ENCODE measurements around the gene EEF2K.
"Not testable (repeated sequence)": the region's sequence is repeated elsewhere in the genome, so short reads cannot be mapped to it uniquely, and the experiment has no call there.

The EEF2K gene

GRCh38 chr16:22213236-22213635 lies 7.2 kb downstream of the EEF2K start:
- DNase-seq = no peak

DNA sequence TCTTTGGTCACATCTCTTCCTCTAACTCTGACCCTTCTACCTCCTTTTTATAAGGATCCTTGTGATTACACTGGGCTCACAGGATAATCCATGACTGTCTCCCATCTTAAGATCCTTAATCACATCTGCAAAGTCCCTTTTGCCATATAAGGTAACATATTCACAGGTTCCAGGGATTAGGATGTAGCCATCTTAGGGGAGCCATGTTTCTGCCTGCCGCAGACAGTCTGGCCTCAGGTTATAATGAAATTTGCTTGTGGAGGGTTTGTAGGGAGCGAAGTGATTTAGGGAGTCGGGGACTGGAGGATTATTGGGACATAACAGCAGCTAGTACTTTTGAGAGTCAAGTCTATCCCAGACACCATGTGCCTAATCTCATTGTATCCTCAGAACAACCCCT lies 7.7 kb downstream of the EEF2K start:
- DNase-seq = no peak

GRCh38 chr16:22214402-22214801 lies 8.3 kb downstream of the EEF2K start:
- DNase-seq = no peak

GRCh38 chr16:22214889-22215288 lies 8.8 kb downstream of the EEF2K start:
- DNase-seq = no peak

- no peak for DNase-seq
Measured at GRCh38 chr16:22216191-22216831, 10.2 kb downstream of the EEF2K start.

DNA sequence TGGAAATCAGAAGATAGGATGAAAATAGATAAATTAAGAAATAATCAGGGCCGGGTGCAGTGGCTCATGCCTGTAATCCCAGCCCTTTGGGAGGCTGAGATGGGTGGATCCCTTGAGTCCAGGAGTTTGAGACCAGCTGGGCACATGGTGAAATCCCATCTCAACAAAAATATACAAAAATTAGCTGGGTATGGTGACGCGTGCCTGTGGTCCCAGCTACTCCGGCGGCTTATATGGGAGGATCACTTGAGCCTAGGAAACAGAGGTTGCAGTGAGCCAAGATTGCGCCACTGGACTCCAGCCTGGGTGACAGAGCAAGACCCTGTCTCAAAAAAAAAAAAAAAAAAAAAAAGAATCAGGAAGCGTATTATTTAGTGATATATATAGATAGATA lies 10.8 kb downstream of the EEF2K start:
- not testable (repeated sequence) for DNase-seq

GRCh38 chr16:22217890-22218730 lies 12.0 kb downstream of the EEF2K start:
- DNase-seq = no peak

DNA sequence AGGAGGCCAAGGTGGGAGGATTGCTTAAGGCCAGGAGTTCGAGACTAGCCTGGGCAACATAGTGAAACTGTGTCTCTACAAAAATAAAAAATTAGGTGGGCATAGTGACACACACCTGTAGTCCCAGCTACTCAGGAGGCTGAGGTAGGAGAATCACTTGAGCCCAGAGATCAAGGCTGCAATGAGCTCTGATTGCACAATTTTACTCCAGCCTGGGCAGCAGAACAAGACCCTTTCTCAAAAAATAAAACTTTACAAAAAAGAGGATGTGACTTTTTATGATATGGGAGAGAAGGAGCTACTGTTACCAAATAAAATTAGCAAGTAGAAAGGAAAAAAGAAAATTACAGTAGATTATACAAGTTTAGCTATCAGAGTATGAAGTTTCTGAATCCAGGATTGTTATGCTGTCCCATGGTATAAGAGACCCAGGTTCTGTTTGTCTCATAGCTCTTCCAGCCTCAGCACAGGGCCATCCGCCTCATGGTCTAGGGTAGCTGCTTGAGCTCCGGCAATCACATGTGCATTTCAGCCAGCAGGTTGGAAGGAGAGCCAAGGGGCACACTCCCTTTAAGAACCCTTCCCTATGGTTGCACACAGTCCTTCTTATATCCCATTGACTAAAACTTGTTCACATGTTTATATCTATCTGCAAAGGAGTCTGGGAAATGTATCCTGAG lies 13.5 kb downstream of the EEF2K start:
- no peak for DNase-seq

GRCh38 chr16:22220069-22220440 lies 14.0 kb downstream of the EEF2K start:
- DNase-seq = no peak

- DNase-seq = no peak
Measured at GRCh38 chr16:22220714-22221113, 14.6 kb downstream of the EEF2K start.

DNA sequence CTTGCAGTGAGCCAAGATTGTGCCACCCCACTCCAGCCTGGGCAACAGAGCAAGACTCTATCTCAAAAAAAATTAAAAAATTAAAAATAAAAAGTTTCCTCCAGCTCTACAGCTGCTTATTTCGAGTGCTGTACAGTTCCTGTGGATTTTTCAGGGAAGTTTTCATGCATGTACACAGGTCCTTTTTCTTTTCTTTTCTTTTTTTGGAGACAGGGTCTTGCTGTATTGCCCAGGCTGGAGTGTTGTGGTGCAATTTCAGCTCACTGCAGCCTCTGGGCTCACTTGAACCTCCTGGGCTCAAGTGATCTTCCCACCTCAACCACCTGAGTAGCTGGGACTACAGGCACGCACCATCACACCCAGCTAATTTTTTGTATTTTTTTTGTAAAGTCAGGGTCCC lies 15.9 kb downstream of the EEF2K start:
- DNase-seq = no peak

- no peak for DNase-seq
Measured at GRCh38 chr16:22222998-22223397, 16.9 kb downstream of the EEF2K start.

- DNase-seq = no peak
Measured at GRCh38 chr16:22225060-22225459, 19.0 kb downstream of the EEF2K start.

- no peak for DNase-seq
Measured at GRCh38 chr16:22229889-22230288, 23.8 kb downstream of the EEF2K start.

- no peak for DNase-seq
Measured at GRCh38 chr16:22232277-22233036, 26.4 kb downstream of the EEF2K start.

DNA sequence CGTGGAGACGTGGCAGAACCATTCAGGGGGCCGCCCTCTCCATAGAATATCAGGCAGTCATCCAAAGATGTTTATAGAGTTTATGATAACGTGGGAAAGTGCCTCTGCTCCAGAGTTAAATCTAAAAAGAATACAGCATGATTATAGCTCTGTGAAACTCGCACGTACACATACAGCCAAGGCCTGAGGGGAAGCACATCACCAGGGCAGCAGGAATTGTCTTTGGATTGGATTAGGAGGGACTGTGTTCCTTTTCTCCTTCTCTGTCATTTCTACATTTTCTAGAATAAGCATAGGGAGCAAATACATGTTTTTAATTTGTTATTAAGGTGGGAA lies 26.9 kb downstream of the EEF2K start:
- DNase-seq = no peak

GRCh38 chr16:22235839-22236745 lies 30.0 kb downstream of the EEF2K start:
- DNase-seq = no peak

- DNase-seq = no peak
Measured at GRCh38 chr16:22239131-22239805, 33.2 kb downstream of the EEF2K start.

GRCh38 chr16:22240023-22240710 lies 34.1 kb downstream of the EEF2K start:
- no peak for DNase-seq

DNA sequence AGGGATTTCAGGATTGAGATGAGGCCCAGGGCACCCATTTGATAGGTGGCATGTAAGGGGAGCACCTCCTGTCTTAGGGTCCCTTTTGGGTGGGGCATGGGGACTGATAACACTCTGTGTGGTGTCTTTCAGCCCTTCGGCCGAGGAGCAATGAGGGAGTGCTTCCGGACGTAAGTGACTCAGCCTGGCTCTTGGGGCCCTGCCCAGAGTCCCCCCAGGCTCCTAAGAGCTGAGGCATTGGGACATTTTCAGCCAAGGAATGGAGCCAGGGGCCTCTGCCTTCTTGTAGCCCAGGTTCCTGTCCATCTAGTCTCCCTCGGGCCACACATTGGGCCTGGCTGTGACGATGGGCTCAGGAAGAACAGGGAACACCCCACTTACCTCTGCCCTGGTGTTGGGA lies 44.4 kb downstream of the EEF2K start:
- no peak for DNase-seq

DNA sequence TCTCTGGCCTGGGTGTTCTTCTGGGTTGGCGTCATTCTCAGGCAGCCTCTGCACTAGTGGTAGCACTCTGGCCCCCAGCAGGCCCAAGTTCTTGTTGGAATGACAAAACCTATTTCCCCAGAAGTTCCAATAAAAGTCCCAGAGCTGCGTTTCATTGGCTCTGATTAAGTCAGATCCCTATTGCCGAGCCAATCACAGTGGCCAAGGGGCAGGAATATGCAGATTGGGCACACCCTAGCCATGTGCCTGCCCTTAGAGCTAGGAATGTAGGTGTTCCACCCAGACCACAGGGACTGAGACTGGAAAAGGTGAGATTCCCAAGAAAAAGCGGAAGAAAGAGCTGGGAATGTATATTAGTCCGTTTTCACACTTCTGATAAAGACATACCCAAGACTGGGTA lies 46.2 kb downstream of the EEF2K start:
- DNase-seq = no peak
